ENCODE data around the gene ZFHX2. TPM values are rescaled to one million over a fixed set of nuclear protein-coding genes. Genes with fewer than 3 reads are reported as not detected.
A peak's percentile ranks its signal among the peaks of the same experiment; 100 is the strongest.

Gene ZFHX2
- total RNA-seq, 2 donors from 2014 or later: 1.8 to 2.0 TPM

DNA sequence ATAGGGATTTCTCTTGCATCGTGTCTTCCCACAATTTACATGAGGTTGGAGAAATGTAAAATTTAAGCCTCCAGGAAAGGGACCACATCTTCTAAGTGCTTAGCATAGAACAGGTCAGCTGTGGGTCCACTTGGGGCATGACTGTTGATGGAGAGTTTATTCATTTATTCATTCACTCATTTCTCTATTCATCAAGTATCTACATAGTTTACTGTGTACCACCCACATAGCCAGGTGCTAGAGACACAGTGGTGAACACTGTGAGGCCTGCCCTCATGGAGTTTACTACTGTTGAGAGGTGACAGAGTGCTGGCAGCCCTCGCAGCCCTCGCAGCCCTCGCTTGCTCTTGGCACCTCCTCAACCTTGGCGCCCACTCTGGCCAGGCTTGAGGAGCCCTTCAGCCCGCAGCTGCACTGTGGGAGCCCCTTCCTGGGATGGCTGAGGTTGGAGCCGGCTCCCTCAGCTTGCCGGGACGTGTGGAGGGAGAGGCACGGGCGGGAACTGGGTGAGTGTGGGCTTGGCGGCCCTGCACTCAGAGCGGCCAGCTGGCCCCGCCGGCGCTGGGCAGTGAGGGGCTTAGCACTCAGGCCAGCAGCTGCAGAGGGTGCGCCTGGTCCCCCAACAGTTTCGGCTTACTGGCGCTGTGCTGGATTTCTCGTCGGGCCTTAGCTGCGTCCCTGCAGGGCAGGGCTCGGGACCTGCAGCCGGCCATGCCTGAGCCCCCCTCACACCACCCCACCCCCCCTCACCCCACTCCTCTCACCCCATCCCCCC is 28.8 kb upstream of the ZFHX2 start:
- peaks cover 3% of the 10 kb centered on the region for H3K4me1 ChIP-seq
- no peak overlapping the region for H3K9ac ChIP-seq (ENCODE audit: low read depth in 2 of 2, low read length in 2 of 2)
- no peak overlapping the region for H3K4me3 ChIP-seq
- no peaks in the 10 kb centered on the region for H3K9me3 ChIP-seq
- peaks cover 24% of the 10 kb centered on the region for H3K27me3 ChIP-seq
- peak; percentile 11 for DNase-seq
- TF ChIP-seq, protein P1, sequence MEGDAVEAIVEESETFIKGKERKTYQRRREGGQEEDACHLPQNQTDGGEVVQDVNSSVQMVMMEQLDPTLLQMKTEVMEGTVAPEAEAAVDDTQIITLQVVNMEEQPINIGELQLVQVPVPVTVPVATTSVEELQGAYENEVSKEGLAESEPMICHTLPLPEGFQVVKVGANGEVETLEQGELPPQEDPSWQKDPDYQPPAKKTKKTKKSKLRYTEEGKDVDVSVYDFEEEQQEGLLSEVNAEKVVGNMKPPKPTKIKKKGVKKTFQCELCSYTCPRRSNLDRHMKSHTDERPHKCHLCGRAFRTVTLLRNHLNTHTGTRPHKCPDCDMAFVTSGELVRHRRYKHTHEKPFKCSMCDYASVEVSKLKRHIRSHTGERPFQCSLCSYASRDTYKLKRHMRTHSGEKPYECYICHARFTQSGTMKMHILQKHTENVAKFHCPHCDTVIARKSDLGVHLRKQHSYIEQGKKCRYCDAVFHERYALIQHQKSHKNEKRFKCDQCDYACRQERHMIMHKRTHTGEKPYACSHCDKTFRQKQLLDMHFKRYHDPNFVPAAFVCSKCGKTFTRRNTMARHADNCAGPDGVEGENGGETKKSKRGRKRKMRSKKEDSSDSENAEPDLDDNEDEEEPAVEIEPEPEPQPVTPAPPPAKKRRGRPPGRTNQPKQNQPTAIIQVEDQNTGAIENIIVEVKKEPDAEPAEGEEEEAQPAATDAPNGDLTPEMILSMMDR (IDR thresholded peaks at IDR 0.05): no peak
- no peaks in the 10 kb centered on the region for H3K36me3 ChIP-seq
- intact Hi-C loops (cut with DNase I): loop anchor here (10.0 kb wide), 1 partner anchor 144 kb away; no protein-coding TSS in a partner anchor
- H3K27ac ChIP-seq: no peak overlapping the region

DNA sequence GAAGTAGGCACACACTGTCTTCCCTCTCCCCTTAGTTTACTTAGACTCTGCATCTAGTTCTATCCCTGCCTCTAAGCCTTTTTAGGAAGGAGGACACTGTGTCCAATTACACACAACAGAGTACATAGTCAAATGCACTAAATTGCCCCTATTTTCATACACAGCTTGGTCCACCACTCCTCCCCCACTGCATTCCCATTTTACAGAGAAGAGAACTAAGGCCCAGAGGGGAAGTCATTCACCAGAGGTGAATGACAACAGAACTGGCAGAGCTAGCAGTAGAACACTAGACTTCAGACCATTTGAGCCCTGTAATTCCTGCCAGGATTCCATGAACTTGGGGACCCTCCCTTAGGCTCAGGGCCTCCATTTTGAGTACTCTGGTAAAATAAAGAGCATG is 28.2 kb upstream of the ZFHX2 start:
- DNase-seq: no peak
- no peaks in the 10 kb centered on the region for H3K9me3 ChIP-seq
- H3K4me1 ChIP-seq: peaks cover 3% of the 10 kb centered on the region
- no peak overlapping the region for H3K4me3 ChIP-seq
- H3K27me3 ChIP-seq: peaks cover 27% of the 10 kb centered on the region
- intact Hi-C loops (cut with DNase I): loop anchor here (10.0 kb wide), 1 partner anchor 145 kb away; no protein-coding TSS in a partner anchor
- TF ChIP-seq, protein P1 (IDR thresholded peaks at IDR 0.05): no peak
- no peaks in the 10 kb centered on the region for H3K36me3 ChIP-seq
- no peak overlapping the region for H3K27ac ChIP-seq
- H3K9ac ChIP-seq (ENCODE audit: low read depth in 2 of 2, low read length in 2 of 2): no peak overlapping the region

DNA sequence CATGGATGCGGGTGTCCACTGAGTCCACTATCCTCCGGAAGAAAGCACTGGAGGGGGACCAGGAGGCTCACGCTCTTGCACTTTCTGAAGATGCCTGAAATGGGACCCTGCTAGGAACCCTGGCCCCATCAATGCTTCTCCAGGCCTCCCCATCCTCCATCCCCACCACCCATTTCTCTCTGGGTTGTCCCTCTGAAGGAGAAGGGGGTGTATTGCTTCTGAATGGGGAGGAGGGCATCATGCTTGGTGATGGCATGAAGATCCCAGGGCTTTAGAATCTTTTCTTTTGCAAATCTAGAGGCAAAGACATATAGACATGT is 27.7 kb upstream of the ZFHX2 start:
- H3K9ac ChIP-seq (ENCODE audit: low read depth in 2 of 2, low read length in 2 of 2): no peak overlapping the region
- no peak overlapping the region for H3K27ac ChIP-seq
- TF ChIP-seq, protein P1 (IDR thresholded peaks at IDR 0.05): no peak
- H3K4me1 ChIP-seq: peaks cover 3% of the 10 kb centered on the region
- no peaks in the 10 kb centered on the region for H3K9me3 ChIP-seq
- H3K27me3 ChIP-seq: peaks cover 27% of the 10 kb centered on the region
- DNase-seq: no peak
- H3K4me3 ChIP-seq: no peak overlapping the region
- no peaks in the 10 kb centered on the region for H3K36me3 ChIP-seq
- intact Hi-C loops (cut with DNase I): no loop called here

DNA sequence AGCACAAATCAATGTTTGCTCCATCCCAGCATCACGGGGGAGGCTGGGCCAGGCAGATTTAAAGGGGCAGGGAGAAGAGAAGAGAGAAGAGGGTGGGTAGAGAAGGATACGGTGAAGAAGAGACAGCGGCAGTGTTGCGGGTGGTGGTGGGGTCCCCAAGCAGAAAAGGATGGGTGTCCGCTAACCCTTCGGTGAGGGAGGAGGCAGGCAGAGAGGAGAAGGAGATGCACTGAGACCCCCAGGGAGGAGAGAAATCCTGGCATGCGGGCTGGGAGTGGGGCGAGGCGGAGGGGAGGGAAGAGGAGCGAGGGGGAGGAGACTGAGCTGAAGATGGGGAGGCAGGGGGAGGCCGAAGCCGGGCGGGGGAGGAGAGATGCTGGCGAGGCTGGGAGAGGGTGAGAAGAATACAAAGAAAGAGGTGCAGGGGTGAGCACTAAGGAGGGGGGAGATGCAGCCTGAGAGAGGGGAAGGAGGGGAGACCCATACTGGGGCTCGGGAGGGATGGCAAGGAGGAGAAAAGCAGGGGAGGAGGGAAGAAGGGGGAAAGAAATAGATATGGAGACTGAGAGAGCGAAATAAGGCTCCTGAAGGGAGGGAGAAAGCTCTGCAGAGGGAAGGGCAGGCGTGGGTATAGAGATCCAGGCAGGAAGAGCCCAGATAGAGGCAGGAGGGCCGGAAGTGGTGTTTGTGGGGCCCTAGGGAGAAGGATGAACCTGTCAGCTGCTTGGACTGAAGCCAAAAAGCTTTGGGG is 27.2 kb upstream of the ZFHX2 start, which contains the start of gene JPH4:
Gene JPH4 (minus strand): TSS at position 231 of the 751 bp plus-strand sequence. CDS start 1,337 bp downstream, outside the sequence.
- H3K4me1 ChIP-seq: peaks cover 3% of the 10 kb centered on the region
- no peak within 1 kb of the TSS for H3K27ac ChIP-seq
- DNase-seq: no peak
- no peaks in the 10 kb centered on the region for H3K9me3 ChIP-seq
- peaks cover 27% of the 10 kb centered on the region for H3K27me3 ChIP-seq
- TF ChIP-seq, protein P1 (IDR thresholded peaks at IDR 0.05): no peak
- intact Hi-C loops (cut with DNase I): no loop called here
- H3K9ac ChIP-seq (ENCODE audit: low read depth in 2 of 2, low read length in 2 of 2): no peak within 1 kb of the TSS
- no peak within 1 kb of the TSS for H3K4me3 ChIP-seq
- no peaks in the 10 kb centered on the region for H3K36me3 ChIP-seq

DNA sequence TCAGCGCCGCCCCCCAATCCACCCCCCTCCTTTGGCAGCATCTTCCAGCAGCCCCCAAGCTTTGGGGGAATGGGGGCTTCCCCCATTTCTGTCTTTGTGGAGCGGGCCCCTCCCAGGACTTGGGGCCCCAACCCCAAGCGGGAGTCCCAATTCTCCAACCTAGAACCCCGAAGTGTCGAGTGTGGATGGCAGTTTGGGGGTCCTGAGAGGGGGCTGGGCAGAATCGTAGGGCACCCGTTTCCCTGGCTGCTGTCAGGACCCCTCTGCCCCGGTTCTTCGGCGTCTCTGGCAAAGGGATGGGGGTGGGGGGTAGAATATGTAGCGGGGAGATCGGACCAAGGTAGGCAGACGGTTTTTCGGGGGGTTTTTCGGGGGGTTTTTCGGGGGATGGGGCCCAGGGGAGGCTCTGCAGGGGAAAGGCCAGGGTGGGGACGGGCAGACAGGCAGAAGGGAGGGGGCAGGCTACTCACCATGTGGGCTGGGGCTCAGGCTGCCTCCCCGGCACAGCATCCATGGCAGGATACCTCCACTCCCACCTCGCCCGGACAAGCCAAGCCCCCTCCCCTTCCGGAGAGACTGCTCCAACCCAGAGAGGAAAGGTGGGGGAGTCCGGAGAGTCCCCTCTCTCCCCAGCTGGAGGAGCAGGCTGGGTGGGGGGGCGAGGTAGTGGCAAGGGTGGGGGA is 26.3 kb upstream of the ZFHX2 start:
- intact Hi-C loops (cut with DNase I): no loop called here
- peaks cover 3% of the 10 kb centered on the region for H3K4me1 ChIP-seq
- H3K9me3 ChIP-seq: no peaks in the 10 kb centered on the region
- TF ChIP-seq, protein P1 (IDR thresholded peaks at IDR 0.05): no peak
- H3K4me3 ChIP-seq: no peak overlapping the region
- H3K27ac ChIP-seq: no peak overlapping the region
- DNase-seq: no peak
- H3K36me3 ChIP-seq: no peaks in the 10 kb centered on the region
- H3K9ac ChIP-seq (ENCODE audit: low read depth in 2 of 2, low read length in 2 of 2): no peak overlapping the region
- H3K27me3 ChIP-seq: peaks cover 27% of the 10 kb centered on the region

All from colonic mucosa (tissue), 4 donors.